Peyer's patch (tissue), 4 donors: ENCODE results near the gene SRC.
"Not testable (repeated sequence)": the region's sequence is repeated elsewhere in the genome, so short reads cannot be mapped to it uniquely, and the experiment has no call there.

Source experiments
- CTCF ChIP-seq, 6 experiments: fragments of 450-650 bp in 4 of 6; fragments of 200-600 bp in 2 of 6; sonication (generic) in 1 of 6; IDR thresholded peaks; one replicate each; pipeline ENCODE4 v1.5.1; 2017 to 2019; ENCODE audit warnings: antibody characterized with exemption in 6 of 6, mild to moderate bottlenecking in 3 of 6, moderate library complexity in 1 of 6
- POLR2A ChIP-seq, 2 donors: fragments of 450-650 bp; IDR thresholded peaks; one replicate each; pipeline ENCODE4 v1.5.1; 2017; ENCODE audit warnings: antibody characterized with exemption in 2 of 2, mild to moderate bottlenecking in 2 of 2, moderate library complexity in 2 of 2

DNA sequence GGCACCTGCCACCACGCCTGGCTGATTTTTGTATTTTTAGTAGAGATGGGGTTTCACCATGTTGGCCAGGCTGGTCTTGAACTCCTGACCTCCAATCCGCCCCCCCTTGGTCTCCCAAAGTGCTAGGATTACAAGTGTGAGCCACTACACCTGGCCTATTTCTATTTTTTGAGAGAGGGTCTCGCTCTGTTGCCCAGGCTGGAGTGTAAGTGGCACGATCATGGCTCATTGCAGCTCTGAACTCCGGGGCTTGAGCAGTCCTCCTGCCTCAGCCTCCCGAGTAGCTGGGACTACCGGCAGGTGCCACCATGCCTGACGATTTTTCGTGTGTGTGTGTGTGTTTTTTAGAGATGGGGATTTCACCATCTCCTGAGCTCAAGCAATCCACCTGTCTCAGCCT lies 25.9 kb downstream of the SRC start:
- not testable (repeated sequence) for TF ChIP-seq CTCF, POLR2A (IDR thresholded peaks at IDR 0.05)
